K562 (cell line): ENCODE measurements around the gene GP1BB. TPM values are rescaled to one million over a fixed set of nuclear protein-coding genes. Genes with fewer than 3 reads are reported as not detected.

Experiments
- ATAC-seq: fragments of 200-7000 bp; cut with Tn5 transposase; 3 replicates; pipeline ENCODE4 v1.9.1; 2020; ENCODE audit warnings: moderate library complexity
- BruUV-seq: library from RNA; stranded (reverse); fragments of 400-500 nt; replicated peaks from 2 replicates; lab custom pipeline; 2021; lab: Mats Ljungman, UMichigan
- CTCF ChIA-PET: fragments of 300-600 bp; formaldehyde crosslinking; extraction: SDS; loops from one replicate; lab custom pipeline; 2021; ENCODE audit warnings: low intra/inter-chr PET ratio; lab: Yijun Ruan, JAX
- POLR2A ChIA-PET: fragments of 300-600, 350-650 bp; sonication (Branson Sonifier 250); formaldehyde crosslinking; extraction: SDS; loops from one replicate; lab custom pipeline; 2021; ENCODE audit warnings: antibody characterized with exemption, inconsistent platforms; lab: Yijun Ruan, JAX
- DNase-seq, 4 experiments: peaks; one replicate each; pipeline versions ENCODE4 v3.0.0 to v3.0.0-alpha.2; 2011 to 2018; ENCODE audit warnings: low spot score in 3 of 4, mixed read lengths in 3 of 4; ENCODE audit errors: extremely low read depth in 1 of 4
- FAIRE-seq: peaks from 2 replicates; lab custom pipeline; 2011; peaks lifted over from hg19 to GRCh38; lab: Jason Lieb, UNC
- H2AFZ ChIP-seq: 2 replicates; pipeline ENCODE4 v1.6.0; 2011; ENCODE audit warnings: low read depth, low read length, control low read depth, inconsistent platforms
- H3K27ac ChIP-seq: fragments of 200-600 bp; 3 replicates; pipeline ENCODE4 v1.8.0; 2011; ENCODE audit warnings: low read depth, mild to moderate bottlenecking, control low read depth, inconsistent platforms, low read length, moderate library complexity, mixed read lengths; ENCODE audit errors: extremely low read depth
- H3K27me3 ChIP-seq, 2 experiments: fragments of 300-600 bp in 1 of 2; 2 replicates in 1 of 2; 3 replicates in 1 of 2; pipeline versions ENCODE4 v1.6.0 to v1.8.0; 2011; ENCODE audit warnings: inconsistent platforms in 2 of 2, low read length in 2 of 2, mild to moderate bottlenecking in 1 of 2, mixed read lengths in 1 of 2, moderate library complexity in 1 of 2; ENCODE audit not compliant: control insufficient read depth in 2 of 2, insufficient read depth in 2 of 2
- H3K36me3 ChIP-seq: fragments of 300-600 bp; 3 replicates; pipeline ENCODE4 v1.8.0; 2011; ENCODE audit warnings: mild to moderate bottlenecking, low read length, inconsistent platforms; ENCODE audit not compliant: control insufficient read depth, insufficient read depth
- H3K4me1 ChIP-seq, 2 experiments: fragments of 200-600 bp in 1 of 2; replicated peaks in 1 of 2; 2 replicates in 1 of 2; 3 replicates in 1 of 2; pipeline versions ENCODE4 v1.5.1 to v1.8.0; 2011; ENCODE audit warnings: inconsistent platforms in 2 of 2, low read length in 2 of 2, mild to moderate bottlenecking in 1 of 2, mixed read lengths in 1 of 2, moderate library complexity in 1 of 2; ENCODE audit not compliant: control insufficient read depth in 2 of 2, insufficient read depth in 2 of 2
- H3K4me2 ChIP-seq: 2 replicates; pipeline ENCODE4 v1.6.1; 2011; ENCODE audit warnings: low read length, control low read depth, inconsistent platforms, mixed read lengths; ENCODE audit not compliant: insufficient read depth
- H3K4me3 ChIP-seq: fragments of 200-600 bp; sonication (generic), shearing (Covaris generic); 2 replicates; pipeline ENCODE4 v1.5.1; 2016; ENCODE audit warnings: control low read depth, inconsistent platforms
- H3K79me2 ChIP-seq: fragments of 200-600 bp; 3 replicates; pipeline ENCODE4 v1.8.0; 2011; ENCODE audit warnings: low read length, inconsistent platforms; ENCODE audit not compliant: control insufficient read depth, insufficient read depth
- H3K9ac ChIP-seq, 2 experiments: 2 replicates each; pipeline versions ENCODE4 v1.6.0 to v1.6.1; 2011; ENCODE audit warnings: low read depth in 2 of 2, low read length in 2 of 2, control low read depth in 1 of 2, inconsistent platforms in 1 of 2, mild to moderate bottlenecking in 1 of 2, mixed read lengths in 1 of 2; ENCODE audit not compliant: insufficient read depth in 1 of 2
- H3K9me1 ChIP-seq: one replicate; pipeline ENCODE4 v1.6.0; 2011; ENCODE audit warnings: inconsistent platforms, mild to moderate bottlenecking, low read length, moderate library complexity; ENCODE audit not compliant: control insufficient read depth, insufficient read depth
- H3K9me3 ChIP-seq: replicated peaks from 2 replicates; pipeline ENCODE4 v1.5.1; 2011; ENCODE audit warnings: low read depth, low read length, inconsistent platforms; ENCODE audit not compliant: control insufficient read depth, insufficient read depth
- H4K20me1 ChIP-seq: replicated peaks from 2 replicates; pipeline ENCODE4 v1.6.1; 2011; ENCODE audit warnings: low read length, inconsistent platforms, mixed read lengths; ENCODE audit not compliant: control insufficient read depth, insufficient read depth
- DNMT1 ChIP-seq: fragments of 450-650 bp; IDR thresholded peaks from 2 replicates; pipeline ENCODE4 v1.6.1; 2016; ENCODE audit warnings: antibody characterized with exemption, mild to moderate bottlenecking
- E2F3 ChIP-seq: fragments of 250-450 bp; sonication (Bioruptor Pico); IDR thresholded peaks from 2 replicates; pipeline ENCODE4 v1.4.0; 2020; ENCODE audit warnings: mild to moderate bottlenecking
- FOXJ2 ChIP-seq: fragments of 200-800 bp; sonication (Bioruptor generic); IDR thresholded peaks from 2 replicates; pipeline ENCODE4 v1.6.1; 2016; ENCODE audit warnings: missing genetic modification characterization, missing compliant biosample characterization
- HMGXB4 ChIP-seq: sonication (generic); formaldehyde crosslinking; IDR thresholded peaks from 2 replicates; pipeline ENCODE4 v1.8.1; 2023; ENCODE audit warnings: mild to moderate bottlenecking, missing genetic modification reagents
- NCOA6 ChIP-seq: fragments of 450-650 bp; IDR thresholded peaks from 2 replicates; pipeline ENCODE4 v1.6.1; 2017; ENCODE audit warnings: mild to moderate bottlenecking
- POLR2G ChIP-seq: fragments of 200-400 bp; formaldehyde crosslinking; IDR thresholded peaks from 2 replicates; pipeline ENCODE4 v1.6.1; 2017; ENCODE audit warnings: low read depth, mild to moderate bottlenecking, antibody characterized with exemption, low read length, moderate library complexity
- RBFOX2 ChIP-seq: fragments of 200-400 bp; formaldehyde crosslinking; IDR thresholded peaks from 2 replicates; pipeline ENCODE4 v1.6.1; 2017; ENCODE audit warnings: low read depth, mild to moderate bottlenecking, low read length, moderate library complexity
- RHOXF2B ChIP-seq: fragments of 250-450 bp; sonication (Bioruptor Pico); conservative IDR thresholded peaks from 2 replicates; pipeline ENCODE4 v1.5.1; 2021
- TFAP4 ChIP-seq: sonication (generic); formaldehyde crosslinking; IDR thresholded peaks from 2 replicates; pipeline ENCODE4 v1.8.0; 2022; ENCODE audit warnings: missing genetic modification reagents, mild to moderate bottlenecking, moderate library complexity, borderline replicate concordance
- ZFP36 ChIP-seq: fragments of 150-350 bp; IDR thresholded peaks from 2 replicates; pipeline ENCODE4 v1.6.1; 2018; ENCODE audit warnings: low read length, low read depth; ENCODE audit not compliant: partially characterized antibody
- ZHX1 ChIP-seq: fragments of 150-350 bp; conservative IDR thresholded peaks from 2 replicates; pipeline ENCODE4 v1.6.1; 2014; ENCODE audit warnings: low read length
- ZNF696 ChIP-seq: fragments of 250-450 bp; sonication (Bioruptor Pico); conservative IDR thresholded peaks from 2 replicates; pipeline ENCODE4 v1.4.0; 2020; ENCODE audit warnings: mild to moderate bottlenecking, moderate library complexity
- WGBS: fragments of 100-300 bp; shearing (Covaris generic); methylation state at CpG from one replicate; pipeline ENCODE4 v1.1.6; 2016; ENCODE audit warnings: low coverage, mixed read lengths; ENCODE audit not compliant: insufficient coverage; ENCODE audit errors: missing lambda C conversion rate; 5-methylcytosine and 5-hydroxymethylcytosine counted together
- in situ Hi-C: fragments of 300-500 bp; cut with MboI; formaldehyde crosslinking; loops from 4 replicates; pipeline ENCODE4 v1.15.0; 2018; ENCODE audit warnings: inconsistent platforms, mixed read lengths
- intact Hi-C: fragments of 100-400 bp; cut with micrococcal nuclease; formaldehyde crosslinking; loops from 2 replicates; pipeline ENCODE4 v1.14.2; 2022
- polyA plus RNA-seq, 8 experiments: library from polyadenylated mRNA; depleted of rRNA in 4 of 8; stranded (reverse) in 5 of 8; unstranded in 3 of 8; fragments of >200 nt; fragmentation: Nextera tagmentation in 2 of 8; fragmentation: Illumina TruSeq in 1 of 8; extraction: Ambion mirVana in 2 of 8; extraction: Trizol in 1 of 8; gene quantifications; 2 replicates each; pipeline versions ENCODE4 v1.2.1 to v1.2.3, GENCODE V29; 2011 to 2014; ENCODE audit warnings: inconsistent platforms in 1 of 8, missing spikeins in 1 of 8
- total RNA-seq, 7 experiments: library from RNA; depleted of rRNA in 6 of 7; stranded (reverse); fragments of >200 nt in 6 of 7; fragmentation: Illumina TruSeq in 2 of 7; extraction: Trizol in 2 of 7; gene quantifications; 2 replicates each; pipeline versions ENCODE4 v1.2.1 to v1.2.3, GENCODE V29; 2011 to 2021; ENCODE audit warnings: low replicate concordance in 1 of 7

Gene GP1BB
- total and polyA plus RNA-seq, 9 of the 15 experiments (the other 6 are each of a cell fraction or from before 2014, with no cell fraction given) = 0.69 to 162 (median 2.8) TPM

- TF ChIP-seq DNMT1 (no peak), E2F3 (no peak), TFAP4 (CRISPR knock-in tag) (no peak), ZHX1 (no peak)
These were observed 3.0 kb upstream of the GP1BB start (continued) for GRCh38 chr22:19720150-19720827.

- Histone ChIP-seq H3K36me3 (peaks cover 40% of the 10 kb centered on the region), H3K4me2 (no peak overlapping the region), H2AFZ (no peak overlapping the region), H3K27me3 (no peaks in the 10 kb centered on the region), H3K9ac (peak overlapping the region in 1 of 2 experiments; percentile 2; a peak in 2 of 4 replicates), H4K20me1 (peaks cover 42% of the 10 kb centered on the region), H3K4me3 (no peak overlapping the region), H3K9me1 (peaks cover 27% of the 10 kb centered on the region), H3K4me1 (peaks cover 61 to 97% of the 10 kb centered on the region in 2 experiments), H3K9me3 (0 out of 2 replicates have a peak, but pooled peaks cover 2% of the 10 kb centered on the region), H3K27ac (no peak overlapping the region), H3K79me2 (peaks cover 51% of the 10 kb centered on the region)
- FAIRE-seq (no peak), ATAC-seq (no peak), DNase-seq (no peak)
- intact Hi-C loops (loop anchor here (5.0 kb wide), 1 partner anchor 424 kb away; no protein-coding TSS in a partner anchor), in situ Hi-C loops (loop anchor here (10.0 kb wide), 1 partner anchor 394 kb away; the partner anchor contains the start of genes RANBP1 and TRMT2A)
- 0 out of 2 replicates have a peak, but pooled peaks have one; percentile 8 for TF ChIP-seq HMGXB4 (CRISPR knock-in tag)
- no peak for TF ChIP-seq ZFP36
- no peak for TF ChIP-seq FOXJ2
- TF ChIP-seq POLR2G = 0 out of 2 replicates have a peak, but pooled peaks have one; percentile 13
- TF ChIP-seq RBFOX2 = peak; percentile 3; the same call in 1 of the 2 replicates
- no peak for TF ChIP-seq ZNF696 (CRISPR knock-in tag)
- TF ChIP-seq RHOXF2B (CRISPR knock-in tag) = 0 out of 2 replicates have a peak, but pooled peaks have one; percentile 61
- no peak for TF ChIP-seq NCOA6
- POLR2A ChIA-PET = interaction anchor here (0.6 to 2.7 kb wide), 10 partner anchors 11 to 542 kb away, joined by 3 to 8 read pairs (median 4); no protein-coding TSS in a partner anchor
- CTCF ChIA-PET = no interaction called here
- no TSS peak for BruUV-seq
- WGBS = 91% methylated on average over 2 of the region's 2 CpGs
These were observed 2.4 kb upstream of the GP1BB start for GRCh38 chr22:19720999-19721329.
